NCI-H2227 treated with DMSO at 0.1 percent for 48 hours (cell line): Measurements from ENCODE around the gene ATP6V1F.

Experiments
- DNase-seq: peaks from one replicate; lab custom pipeline; 2025; lab: John Stamatoyannopoulos, UW

The ATP6V1F gene

DNA sequence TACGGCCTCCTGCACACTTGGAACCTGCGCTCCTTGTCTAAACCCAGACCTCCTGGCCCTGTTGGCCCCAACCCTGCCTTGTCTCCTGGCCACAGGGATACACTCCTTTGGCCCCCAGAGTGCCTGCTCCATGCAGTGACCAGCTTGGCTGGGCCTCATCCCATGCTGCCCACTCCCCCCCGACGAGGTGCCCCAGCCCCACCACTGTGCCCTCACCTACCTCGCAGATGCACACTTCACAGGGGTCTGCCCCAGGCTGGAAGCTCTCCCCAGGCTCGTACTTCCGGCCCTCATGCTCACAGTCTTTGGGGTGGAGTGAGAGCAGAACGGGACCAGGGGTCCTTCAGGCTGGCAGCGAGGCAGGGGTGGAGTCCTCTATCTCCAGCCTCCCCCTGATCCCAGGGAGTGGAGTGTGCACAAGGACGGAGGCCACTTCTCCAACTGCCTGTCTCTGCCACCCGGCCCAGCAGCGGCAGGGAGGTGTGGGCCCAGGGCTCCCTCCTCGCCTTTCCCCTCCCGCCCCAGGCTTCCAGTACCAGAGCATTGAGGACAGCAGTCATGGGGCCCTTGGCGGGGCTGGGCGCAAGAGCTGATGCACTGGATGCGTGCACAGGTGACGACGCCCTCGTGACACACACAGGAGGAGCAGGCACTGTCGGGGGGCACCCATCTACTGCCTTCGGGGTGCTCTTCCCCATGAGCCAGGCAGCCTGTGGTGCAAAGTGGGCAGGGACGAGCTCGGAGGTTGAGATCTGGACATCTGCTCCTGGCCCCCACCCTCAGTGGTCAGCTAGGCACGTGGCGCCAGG is 22.1 kb downstream of the ATP6V1F start:
- DNase-seq = no peak

DNA sequence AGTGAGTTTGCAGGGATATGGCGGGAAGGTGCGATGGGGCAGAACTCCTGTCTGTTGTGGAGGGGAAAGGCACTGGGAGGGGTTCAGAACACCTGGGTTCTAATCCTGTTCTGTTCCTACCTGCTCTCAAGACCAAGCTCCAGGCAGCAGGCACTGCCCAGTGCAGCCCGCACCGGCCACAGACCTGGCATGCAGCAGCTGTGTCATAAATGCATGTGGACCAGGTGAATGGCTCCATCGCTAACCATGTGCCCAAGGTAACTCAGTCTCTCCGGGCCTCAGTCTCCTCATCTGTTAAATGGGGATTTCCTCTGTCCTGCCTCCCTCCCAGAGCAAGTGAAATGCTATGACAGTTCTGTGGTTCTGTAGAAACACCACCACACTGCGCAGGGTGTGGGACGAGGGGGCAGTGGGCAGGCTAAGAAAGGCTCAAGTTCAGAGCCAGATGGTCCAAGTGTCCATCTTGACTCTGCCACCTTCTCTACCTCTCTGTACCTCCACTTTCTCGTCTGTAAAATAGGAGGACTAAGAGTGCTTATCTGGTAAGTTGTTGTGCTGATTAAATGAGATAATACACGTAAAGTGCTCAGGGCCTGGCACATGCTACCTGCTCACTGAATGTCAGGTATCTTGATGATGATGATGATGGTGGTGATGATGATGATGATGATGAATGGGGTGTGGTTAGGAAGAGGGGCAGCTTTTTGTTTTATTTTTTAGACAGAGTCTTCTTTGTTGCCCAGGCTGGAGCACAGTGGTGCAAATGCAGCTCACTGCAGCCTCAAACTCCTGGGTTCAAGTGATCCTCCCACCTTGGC is 22.9 kb downstream of the ATP6V1F start:
- DNase-seq = no peak

DNA sequence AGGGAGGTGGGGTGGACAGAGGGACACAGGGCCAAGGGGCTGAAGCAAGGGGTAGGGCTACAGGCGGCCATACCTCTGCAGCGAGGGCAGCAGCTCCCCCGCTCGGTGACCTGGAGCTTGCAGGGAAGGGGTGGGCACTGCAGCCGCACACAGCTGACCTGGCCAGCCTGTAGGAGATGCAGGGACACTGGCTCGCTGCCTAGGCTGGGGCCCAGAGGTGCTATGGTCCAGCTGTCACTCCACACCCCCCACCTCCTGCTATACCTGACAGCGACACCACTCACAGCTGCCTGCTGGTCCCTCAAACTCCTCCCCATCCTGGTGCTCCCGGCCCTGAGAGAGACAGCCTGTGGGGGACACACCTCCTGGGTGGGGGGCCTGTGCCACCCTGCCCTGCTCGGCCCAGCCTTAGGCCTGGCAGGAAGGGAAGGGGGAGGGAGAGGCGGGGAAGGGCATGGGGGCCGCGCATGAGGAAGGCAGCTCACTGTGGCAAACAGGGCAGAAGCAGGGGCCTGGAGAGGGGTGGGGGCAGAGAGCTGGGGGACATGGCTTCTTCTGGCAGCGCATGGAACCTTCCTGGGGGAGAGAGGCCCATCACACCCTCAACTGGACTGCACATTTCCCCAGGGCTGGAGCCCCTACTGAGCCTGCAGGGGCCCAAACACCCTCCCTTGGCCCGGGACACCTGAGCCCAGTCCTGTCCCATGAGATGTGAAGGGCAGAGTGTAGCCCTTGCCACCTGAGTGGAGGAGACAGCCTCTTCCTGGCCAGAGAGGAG is 23.9 kb downstream of the ATP6V1F start:
- DNase-seq = no peak

DNA sequence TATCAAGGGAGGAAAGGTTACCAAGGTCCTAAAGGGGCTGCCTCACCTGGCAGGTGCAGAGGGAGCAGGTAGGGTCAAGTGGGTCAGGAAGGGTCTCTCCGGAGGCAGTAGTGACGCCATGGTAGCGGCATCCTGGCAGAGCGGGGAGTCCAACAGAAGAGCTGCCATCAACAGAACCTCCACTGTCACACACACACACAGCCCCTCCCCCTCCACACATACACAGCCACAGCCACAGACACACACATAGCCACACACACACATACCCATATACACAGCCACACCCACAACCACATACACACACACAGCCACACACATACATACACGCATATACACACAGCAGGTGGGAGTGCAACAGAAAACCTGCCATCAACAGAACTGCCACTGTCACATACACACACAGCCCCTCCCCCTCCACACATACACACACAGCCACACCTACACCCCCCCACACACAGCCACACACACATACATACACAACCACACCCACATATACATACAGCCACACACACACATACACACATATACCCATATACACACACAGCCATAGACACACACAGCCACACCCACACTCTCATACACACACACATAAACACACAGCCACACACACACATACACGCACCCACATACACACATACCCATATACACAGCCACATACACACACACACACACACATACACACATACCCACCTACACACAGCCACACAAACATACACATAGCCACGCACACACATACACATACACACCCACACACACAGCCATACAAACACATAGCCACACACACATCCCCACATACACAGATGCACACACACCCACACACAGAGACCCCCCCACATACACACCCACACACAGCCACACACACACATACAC is 24.7 kb downstream of the ATP6V1F start:
- DNase-seq = no peak

DNA sequence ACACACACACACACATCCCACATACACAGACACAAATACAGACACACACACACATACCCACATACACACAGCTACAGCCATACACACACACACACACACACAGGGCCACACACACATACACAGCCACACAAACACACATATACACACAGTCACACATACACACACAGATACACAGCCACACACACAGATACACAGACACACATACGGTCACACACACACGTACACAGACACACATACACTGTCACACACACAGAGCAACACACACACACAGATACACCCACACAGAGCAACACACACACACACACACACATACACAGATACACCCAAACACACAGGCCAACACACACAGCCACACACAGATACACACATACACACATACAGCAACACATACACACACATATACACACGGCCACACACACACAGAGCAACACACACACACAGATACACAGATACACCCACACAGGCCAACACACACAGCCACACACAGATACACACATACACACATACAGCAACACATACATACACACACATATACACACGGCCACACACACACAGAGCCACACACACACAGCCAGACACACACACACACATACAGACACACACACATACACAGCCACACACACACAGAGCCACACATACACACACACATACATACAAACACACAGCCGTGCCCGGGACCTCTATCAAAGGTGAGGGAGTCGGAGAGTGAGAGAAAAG is 25.5 kb downstream of the ATP6V1F start:
- DNase-seq = no peak

DNA sequence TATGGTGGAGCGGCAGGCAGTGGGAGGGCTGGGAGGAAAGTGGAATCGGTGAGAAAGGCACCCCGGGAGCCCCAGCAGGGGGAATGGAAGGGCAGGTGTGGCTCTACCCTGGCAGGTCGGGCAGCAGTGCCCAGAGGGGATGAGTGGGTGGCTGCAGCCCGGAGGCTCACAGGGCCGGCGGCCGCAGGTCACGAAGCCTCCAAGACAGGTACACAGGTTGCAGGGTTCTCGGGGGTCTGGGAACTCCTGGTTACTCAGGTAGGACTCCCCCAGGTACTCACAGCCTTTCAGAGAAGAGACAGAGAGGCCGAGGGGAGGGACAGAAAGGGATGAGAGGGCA is 26.1 kb downstream of the ATP6V1F start:
- no peak for DNase-seq

DNA sequence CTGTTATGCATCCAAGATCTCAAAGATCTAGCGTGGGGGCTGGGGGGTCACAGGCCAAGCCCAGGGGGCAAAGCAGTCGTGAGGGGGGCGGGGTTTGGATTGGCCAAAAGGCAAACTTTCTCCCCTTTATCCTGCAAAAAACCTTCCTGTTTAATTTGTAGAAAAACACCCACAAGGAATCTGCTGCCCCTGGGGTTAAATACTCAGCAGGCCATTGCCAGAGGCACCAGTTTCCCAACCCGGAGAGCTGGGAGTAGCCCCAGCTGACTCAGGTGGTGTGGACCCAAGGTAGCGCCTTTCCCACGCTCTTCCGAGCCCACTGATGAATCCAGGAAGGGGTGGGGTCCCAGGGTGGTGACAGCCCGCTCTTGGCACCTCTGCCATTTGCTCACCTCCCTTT is 26.5 kb downstream of the ATP6V1F start:
- DNase-seq = no peak

DNA sequence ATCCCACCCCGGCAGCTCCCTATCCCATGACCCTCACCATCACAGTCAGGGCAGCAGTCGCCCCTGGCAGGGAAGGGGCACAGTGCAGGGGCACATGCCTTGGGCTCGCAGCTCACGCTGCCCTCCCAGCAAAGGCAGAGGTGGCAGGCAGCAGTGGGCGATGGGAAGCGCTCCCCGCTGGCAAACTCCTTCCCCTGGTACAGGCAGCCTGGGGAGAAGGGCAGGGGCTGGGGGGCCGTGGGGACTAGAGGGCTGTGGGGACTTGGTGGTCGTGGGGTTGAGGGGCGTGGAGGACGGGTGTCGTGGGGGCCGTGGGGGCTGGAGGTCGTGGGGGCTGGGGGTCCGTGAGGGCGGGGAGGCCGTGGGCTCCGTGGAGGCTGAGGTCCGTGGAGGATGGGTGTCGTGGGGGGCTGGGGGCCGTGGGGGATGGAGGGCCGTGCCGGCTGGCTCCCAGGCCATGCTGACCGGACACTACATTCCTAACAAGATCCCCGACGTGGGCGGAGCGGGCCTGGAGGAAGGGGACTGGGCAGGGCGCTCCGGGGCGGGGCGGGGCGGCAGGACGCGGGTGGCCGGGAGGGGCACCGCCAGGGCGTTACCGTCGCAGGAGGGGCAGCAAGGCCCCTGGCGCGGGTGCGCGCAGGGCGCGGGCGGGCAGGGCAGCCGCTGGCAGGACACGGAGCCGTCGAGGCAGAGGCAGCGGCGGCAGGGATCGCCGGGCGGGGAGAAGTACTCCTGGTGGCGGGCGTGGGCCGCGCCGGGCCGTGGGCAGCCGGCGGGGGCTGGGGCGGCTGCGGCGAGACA is 27.9 kb downstream of the ATP6V1F start:
- no peak for DNase-seq

DNA sequence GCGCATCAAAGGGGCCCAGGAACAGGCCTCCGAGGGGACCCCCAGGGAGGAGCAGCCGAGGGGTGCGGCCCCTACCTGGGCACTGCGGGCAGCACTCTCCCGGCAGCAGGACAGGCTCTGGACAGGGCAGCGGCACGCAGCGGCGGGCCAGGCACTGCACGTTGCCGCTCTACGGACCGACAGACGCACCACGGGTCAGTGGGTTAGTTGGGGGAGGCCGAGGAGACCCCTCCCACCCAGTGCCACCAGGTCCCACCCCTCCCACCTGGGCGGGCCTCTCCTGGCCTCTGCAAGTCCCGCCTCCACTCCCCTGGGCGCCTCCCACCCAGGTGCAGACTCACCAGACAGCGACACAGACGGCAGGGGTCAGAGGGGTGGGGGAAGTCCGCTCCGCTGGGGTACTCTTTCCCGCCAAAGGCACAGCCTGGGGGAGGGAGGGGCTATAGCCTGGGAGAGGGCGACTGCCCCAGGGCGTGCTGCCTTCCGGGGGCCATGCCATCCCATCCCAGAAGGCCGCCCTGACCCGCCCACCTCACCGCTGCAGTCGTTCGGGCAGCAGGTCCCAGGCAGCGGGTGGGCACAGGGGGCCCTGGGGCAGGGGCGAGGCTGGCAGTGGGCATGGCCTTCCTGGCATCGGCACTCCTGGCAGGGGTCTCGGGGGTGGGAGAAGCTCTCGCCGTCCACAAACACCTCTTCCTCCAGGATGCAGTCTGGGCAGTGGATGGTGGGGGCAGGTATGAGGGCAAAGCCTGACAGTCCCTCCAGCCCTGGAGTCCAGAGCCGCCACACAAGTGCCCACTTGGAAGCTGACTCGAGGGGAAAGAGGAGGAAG is 28.7 kb downstream of the ATP6V1F start:
- no peak for DNase-seq

DNA sequence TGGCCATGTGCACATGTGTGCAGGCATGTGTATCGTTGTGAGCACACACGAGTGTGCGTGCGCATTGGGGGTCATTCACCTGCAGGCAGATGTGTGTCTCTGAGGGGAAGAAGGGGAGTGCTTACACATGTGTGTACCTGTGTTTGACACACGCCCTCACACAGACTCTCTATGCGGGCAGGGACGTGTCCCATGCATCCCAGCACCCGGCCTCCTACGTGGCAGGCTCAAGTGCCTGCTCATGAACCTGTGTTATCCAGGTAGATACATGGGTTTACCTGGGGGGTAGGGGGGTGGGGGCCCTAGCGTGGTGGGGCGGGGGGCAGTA is 29.2 kb downstream of the ATP6V1F start:
- no peak for DNase-seq

DNA sequence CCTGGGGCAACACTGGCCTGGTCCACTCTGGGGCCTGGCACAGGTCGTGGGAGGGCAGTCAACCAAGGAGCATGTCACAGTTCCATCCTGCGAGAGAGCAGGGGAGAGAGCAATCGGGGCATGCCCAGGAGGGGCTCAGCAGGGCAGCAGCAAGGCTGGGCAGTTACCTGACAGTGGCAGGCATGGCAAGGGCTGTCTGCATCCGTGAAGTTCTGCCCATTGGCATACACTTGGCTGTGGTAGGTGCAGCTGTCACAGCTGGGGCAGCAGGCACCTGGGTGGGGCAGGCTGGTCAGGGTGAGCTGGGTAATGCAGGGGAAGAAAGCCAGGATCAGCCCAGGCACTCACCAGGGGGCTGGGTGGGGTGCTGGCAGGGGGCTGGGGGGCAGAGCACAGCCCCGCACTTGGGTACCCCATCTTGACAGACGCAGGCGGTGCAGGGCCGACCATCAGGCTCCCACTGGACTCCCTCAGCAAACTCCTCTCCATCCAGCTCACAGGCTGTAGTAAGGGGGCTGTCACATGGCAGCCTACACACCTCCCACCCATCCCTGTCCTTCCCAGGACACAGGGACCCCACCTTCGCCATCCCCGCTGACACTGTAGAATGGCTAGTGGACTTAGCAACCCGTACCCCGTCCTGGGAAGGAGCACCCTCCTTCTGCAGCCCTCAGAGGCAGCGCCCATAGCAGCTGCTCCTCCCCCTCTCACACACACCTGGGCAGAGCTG is 30.0 kb downstream of the ATP6V1F start:
- DNase-seq = no peak

DNA sequence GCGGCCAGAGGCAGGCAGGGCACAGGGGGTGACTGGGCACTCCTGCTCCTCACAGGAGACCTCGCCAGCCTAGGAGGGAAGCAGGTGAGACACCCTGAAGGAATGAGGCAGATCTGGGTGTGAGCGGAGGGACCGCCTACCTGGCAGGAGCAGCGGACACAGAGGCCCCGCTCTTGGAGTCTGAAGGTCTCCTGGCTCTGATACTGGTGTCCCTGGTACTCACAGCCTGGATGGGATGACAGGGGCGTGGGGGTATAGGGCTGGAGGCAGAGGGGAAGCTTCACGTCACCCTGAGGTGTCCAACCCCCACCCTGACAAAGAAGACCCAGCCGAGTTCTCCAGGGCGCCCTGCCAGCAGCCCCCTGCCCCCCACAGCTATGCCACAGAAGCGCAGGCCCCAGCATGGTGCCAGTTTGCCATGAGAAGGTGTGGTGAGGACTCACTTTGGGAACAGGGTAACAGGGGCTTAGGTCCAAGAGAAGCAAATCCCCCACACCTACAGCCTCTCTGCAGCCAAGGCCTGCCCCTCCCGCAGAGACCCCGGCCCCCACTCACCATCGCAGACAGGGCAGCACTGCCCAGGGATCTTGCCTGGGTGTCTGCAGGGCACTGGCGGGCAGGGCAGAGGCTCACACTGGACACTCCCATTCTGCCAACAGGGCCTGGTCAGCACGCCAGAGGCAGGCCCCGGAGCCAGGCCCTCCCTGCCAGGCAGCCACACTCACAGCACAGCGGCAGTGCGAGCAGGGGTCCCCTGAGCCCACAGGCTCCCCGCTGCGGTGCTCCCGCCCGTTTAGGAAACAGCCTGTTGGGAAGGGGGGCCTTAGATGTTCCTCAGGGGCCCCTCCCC is 30.8 kb downstream of the ATP6V1F start:
- DNase-seq = no peak

DNA sequence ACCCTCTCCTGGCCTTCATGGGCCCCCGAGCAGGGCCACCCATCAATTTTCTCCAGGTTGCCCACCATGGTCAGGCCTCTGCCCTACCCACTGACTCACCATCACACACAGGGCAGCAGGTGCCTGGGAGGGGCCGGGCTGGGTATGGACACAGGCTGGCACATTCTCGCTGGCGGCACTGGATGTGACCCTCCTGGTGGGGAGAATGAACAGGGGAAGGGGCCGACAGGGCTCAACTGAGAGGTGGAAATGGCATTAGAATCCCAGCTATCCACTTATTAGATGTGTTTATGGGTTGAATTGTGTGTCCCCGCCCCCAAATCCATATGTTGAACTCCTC is 31.4 kb downstream of the ATP6V1F start:
- no peak for DNase-seq

DNA sequence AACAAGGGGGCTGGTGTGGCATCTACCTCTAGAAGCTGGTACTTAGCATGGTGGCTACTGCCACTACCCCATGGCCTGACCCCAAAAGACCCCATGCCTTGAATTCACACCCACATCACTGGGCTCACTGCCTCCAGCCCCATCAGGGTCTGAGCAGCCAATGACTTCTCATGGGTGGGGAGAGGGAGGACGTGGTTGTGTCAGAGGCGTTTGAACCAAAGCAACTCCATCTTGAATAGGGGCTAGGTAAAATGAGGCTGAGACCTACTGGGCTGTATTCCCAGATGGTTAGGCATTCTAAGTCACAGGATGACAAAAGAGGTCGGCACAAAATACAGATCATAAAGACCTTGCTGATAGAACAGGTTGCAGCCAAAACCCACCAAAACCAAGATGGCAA is 32.7 kb downstream of the ATP6V1F start:
- DNase-seq = no peak

DNA sequence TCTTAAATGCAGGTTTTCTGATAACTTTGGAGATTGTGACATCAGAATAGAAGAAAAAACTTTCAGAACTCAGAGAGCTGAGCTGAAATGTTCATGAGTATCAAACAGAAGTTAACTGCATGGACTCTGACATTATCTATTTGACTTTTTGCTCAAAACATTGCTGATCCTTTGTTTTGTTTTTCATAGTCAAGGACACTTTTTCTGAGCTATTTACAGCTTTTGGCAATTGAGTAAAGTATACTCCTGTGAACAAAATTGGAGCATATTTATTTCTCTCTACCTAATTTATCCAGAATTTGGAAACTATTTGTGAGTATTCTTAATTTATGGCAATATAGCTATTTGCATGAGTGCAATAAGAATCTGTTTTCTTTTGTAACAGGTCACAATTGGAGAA is 36.7 kb downstream of the ATP6V1F start:
- no peak for DNase-seq

DNA sequence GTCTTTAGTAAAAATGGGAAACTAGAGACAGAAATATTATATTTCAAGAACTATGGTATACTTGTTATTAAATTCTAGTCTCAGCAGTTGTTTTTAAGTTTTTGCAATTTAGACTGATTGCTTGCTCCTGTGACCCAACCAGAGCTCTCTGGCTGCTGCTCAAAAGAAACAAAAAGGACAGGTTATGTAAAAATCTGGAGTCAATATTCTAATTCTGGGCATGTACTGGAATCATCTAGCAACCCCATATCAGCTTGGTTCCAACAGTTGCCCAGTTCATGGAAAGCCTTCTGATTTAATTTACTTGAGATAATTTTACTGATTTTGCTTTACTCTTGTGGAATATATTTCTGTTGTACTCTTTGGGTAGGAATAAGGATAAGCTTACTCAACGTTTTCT is 37.6 kb downstream of the ATP6V1F start:
- DNase-seq = no peak

DNA sequence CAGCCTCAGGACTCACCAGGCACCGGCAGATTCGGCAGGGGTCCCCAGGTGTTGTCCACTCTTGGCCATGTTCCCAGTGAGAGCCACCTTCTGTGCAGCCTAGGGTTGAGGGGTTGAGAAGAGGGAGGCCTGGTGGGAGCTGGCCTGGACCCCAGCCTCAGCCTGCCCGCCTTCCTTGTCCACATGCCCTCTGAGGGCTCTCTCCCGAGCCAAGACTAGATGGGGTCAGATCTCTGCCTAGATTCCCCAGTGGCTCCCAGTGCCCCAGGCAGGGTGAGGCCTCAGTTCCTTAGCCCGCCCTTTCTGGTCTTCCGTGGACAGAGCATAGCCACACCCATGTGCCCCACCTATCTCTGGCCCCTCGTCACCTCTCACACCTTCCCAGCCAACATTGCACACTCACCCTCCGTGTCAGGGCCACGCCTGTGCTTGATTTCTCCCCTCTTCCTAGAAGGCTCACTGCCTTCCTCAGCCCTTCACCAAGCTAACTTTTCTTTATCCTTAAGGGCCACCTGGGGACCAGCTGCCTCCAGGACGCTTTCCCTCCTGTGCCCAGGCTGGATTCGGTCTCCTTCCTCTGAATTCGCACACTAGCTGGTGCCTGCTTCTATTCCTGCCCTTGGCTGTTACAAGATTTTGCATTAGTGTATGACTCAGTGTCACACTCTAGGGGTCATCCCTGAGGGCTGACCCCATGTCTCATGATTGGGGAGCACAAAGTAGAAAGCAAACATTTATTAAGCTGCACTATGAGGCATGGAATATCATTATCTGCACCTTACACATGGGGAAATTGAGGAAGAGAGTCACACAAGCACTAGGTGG is 40.3 kb downstream of the ATP6V1F start:
- no peak for DNase-seq
